K562 (cell line): Measurements from ENCODE around the gene MICAL2. TPM values are rescaled to one million over a fixed set of nuclear protein-coding genes. Genes with fewer than 3 reads are reported as not detected.

Experiments used
- ARNT ChIP-seq, 2 experiments: fragments of 450-650 bp; IDR thresholded peaks; 2 replicates each; pipeline ENCODE4 v1.6.1; 2016; ENCODE audit warnings: mild to moderate bottlenecking in 1 of 2
- CBFA2T3 ChIP-seq: fragments of 450-650 bp; IDR thresholded peaks from 2 replicates; pipeline ENCODE4 v1.6.1; 2017
- CCNT2 ChIP-seq: IDR thresholded peaks from 2 replicates; pipeline ENCODE4 v1.6.1; 2011; ENCODE audit warnings: borderline replicate concordance, low read depth, mild to moderate bottlenecking, moderate library complexity, mixed read lengths, low read length; ENCODE audit not compliant: insufficient read length; ENCODE audit errors: extremely low read depth
- CREB1 ChIP-seq, 2 experiments: sonication (generic) in 1 of 2; formaldehyde crosslinking in 1 of 2; IDR thresholded peaks; 2 replicates each; pipeline versions ENCODE4 v1.6.1 to v1.8.0; 2012 to 2022; ENCODE audit warnings: inconsistent platforms in 1 of 2, mild to moderate bottlenecking in 1 of 2, missing genetic modification reagents in 1 of 2, moderate library complexity in 1 of 2
- FOXA3 ChIP-seq, 2 experiments: fragments of 450-650 bp in 1 of 2; sonication (generic) in 1 of 2; formaldehyde crosslinking; IDR thresholded peaks in 1 of 2; conservative IDR thresholded peaks in 1 of 2; 2 replicates each; pipeline versions ENCODE4 v1.4.0 to v1.8.0; 2020 to 2022; ENCODE audit warnings: mild to moderate bottlenecking in 2 of 2, missing genetic modification reagents in 1 of 2
- GABPA ChIP-seq: fragments of 200-800 bp; sonication (Bioruptor generic); conservative IDR thresholded peaks from 2 replicates; pipeline ENCODE4 v1.6.1; 2016; ENCODE audit warnings: low read depth, missing genetic modification characterization, missing compliant biosample characterization
- HIVEP1 ChIP-seq: fragments of 250-450 bp; sonication (Bioruptor Pico); IDR thresholded peaks from 2 replicates; pipeline ENCODE4 v1.4.0; 2020; ENCODE audit warnings: mild to moderate bottlenecking
- NELFE ChIP-seq: IDR thresholded peaks from 2 replicates; pipeline ENCODE4 v1.6.1; 2011; ENCODE audit warnings: mild to moderate bottlenecking; ENCODE audit not compliant: insufficient read depth, insufficient read length
- NFATC3 ChIP-seq: fragments of 450-650 bp; IDR thresholded peaks from 2 replicates; pipeline ENCODE4 v1.6.1; 2017; ENCODE audit warnings: mild to moderate bottlenecking
- NFYB ChIP-seq: IDR thresholded peaks from 2 replicates; pipeline ENCODE4 v1.6.1; 2011; ENCODE audit warnings: mild to moderate bottlenecking, moderate library complexity; ENCODE audit not compliant: insufficient read length; ENCODE audit errors: extremely low read depth
- POLR3A ChIP-seq: IDR thresholded peaks from 2 replicates; pipeline ENCODE4 v1.6.1; 2011; ENCODE audit warnings: borderline replicate concordance, mild to moderate bottlenecking, moderate library complexity; ENCODE audit not compliant: insufficient read length, insufficient read depth; ENCODE audit errors: extremely low read depth
- RBFOX2 ChIP-seq: fragments of 200-400 bp; formaldehyde crosslinking; IDR thresholded peaks from 2 replicates; pipeline ENCODE4 v1.6.1; 2017; ENCODE audit warnings: low read depth, mild to moderate bottlenecking, low read length, moderate library complexity
- SMAD2 ChIP-seq: fragments of 150-350 bp; IDR thresholded peaks from 2 replicates; pipeline ENCODE4 v1.6.1; 2014; ENCODE audit warnings: low read depth, mild to moderate bottlenecking, low read length
- SMARCB1 ChIP-seq: IDR thresholded peaks from 2 replicates; pipeline ENCODE4 v1.6.1; 2011; ENCODE audit warnings: improper control_type of control experiment, low read depth; ENCODE audit not compliant: insufficient read length
- ZBTB7A ChIP-seq: IDR thresholded peaks from 2 replicates; pipeline ENCODE4 v1.6.1; 2011; ENCODE audit warnings: low read depth, mild to moderate bottlenecking, low read length, moderate library complexity, borderline replicate concordance; ENCODE audit not compliant: control insufficient read depth
- ZKSCAN8 ChIP-seq: fragments of 200-800 bp; sonication (Bioruptor generic); IDR thresholded peaks from 2 replicates; pipeline ENCODE4 v1.6.1; 2016; ENCODE audit warnings: missing genetic modification characterization, missing compliant biosample characterization
- ZNF24 ChIP-seq: fragments of 450-650 bp; IDR thresholded peaks from 2 replicates; pipeline ENCODE4 v1.6.1; 2016
- ZNF431 ChIP-seq: sonication (generic); formaldehyde crosslinking; IDR thresholded peaks from 2 replicates; pipeline ENCODE4 v1.8.0; 2022; ENCODE audit warnings: mild to moderate bottlenecking, missing genetic modification reagents
- polyA plus RNA-seq, 8 experiments: library from polyadenylated mRNA; depleted of rRNA in 4 of 8; stranded (reverse) in 5 of 8; unstranded in 3 of 8; fragments of >200 nt; fragmentation: Nextera tagmentation in 2 of 8; fragmentation: Illumina TruSeq in 1 of 8; extraction: Ambion mirVana in 2 of 8; extraction: Trizol in 1 of 8; gene quantifications; 2 replicates each; pipeline versions ENCODE4 v1.2.1 to v1.2.3, GENCODE V29; 2011 to 2014; ENCODE audit warnings: inconsistent platforms in 1 of 8, missing spikeins in 1 of 8
- total RNA-seq, 7 experiments: library from RNA; depleted of rRNA in 6 of 7; stranded (reverse); fragments of >200 nt in 6 of 7; fragmentation: Illumina TruSeq in 2 of 7; extraction: Trizol in 2 of 7; gene quantifications; 2 replicates each; pipeline versions ENCODE4 v1.2.1 to v1.2.3, GENCODE V29; 2011 to 2021; ENCODE audit warnings: low replicate concordance in 1 of 7
- TF ChIP-seq, protein P1 (sequence below): sonication (generic); formaldehyde crosslinking; IDR thresholded peaks from 2 replicates; pipeline ENCODE4 v1.8.1; 2023; ENCODE audit warnings: mild to moderate bottlenecking, missing genetic modification reagents
- TF ChIP-seq, protein P2 (sequence below): fragments of 250-450 bp; sonication (Bioruptor Pico); IDR thresholded peaks from 2 replicates; pipeline ENCODE4 v1.8.0; 2021; ENCODE audit warnings: moderate library complexity, mild to moderate bottlenecking, inconsistent platforms
- TF ChIP-seq, protein P3 (sequence below): fragments of 250-450 bp; sonication (Bioruptor Pico); IDR thresholded peaks from 2 replicates; pipeline ENCODE4 v1.8.0; 2022; ENCODE audit warnings: moderate library complexity, mild to moderate bottlenecking, inconsistent platforms
- TF ChIP-seq, protein P4 (sequence below): sonication (generic); formaldehyde crosslinking; IDR thresholded peaks from 2 replicates; pipeline ENCODE4 v1.9.0; 2022; ENCODE audit warnings: mild to moderate bottlenecking, missing genetic modification reagents

MICAL2 gene
- total and polyA plus RNA-seq, 9 of the 15 experiments (the other 6 are each of a cell fraction or from before 2014, with no cell fraction given), result 4.7 to 64.2 (median 33.6) TPM

DNA sequence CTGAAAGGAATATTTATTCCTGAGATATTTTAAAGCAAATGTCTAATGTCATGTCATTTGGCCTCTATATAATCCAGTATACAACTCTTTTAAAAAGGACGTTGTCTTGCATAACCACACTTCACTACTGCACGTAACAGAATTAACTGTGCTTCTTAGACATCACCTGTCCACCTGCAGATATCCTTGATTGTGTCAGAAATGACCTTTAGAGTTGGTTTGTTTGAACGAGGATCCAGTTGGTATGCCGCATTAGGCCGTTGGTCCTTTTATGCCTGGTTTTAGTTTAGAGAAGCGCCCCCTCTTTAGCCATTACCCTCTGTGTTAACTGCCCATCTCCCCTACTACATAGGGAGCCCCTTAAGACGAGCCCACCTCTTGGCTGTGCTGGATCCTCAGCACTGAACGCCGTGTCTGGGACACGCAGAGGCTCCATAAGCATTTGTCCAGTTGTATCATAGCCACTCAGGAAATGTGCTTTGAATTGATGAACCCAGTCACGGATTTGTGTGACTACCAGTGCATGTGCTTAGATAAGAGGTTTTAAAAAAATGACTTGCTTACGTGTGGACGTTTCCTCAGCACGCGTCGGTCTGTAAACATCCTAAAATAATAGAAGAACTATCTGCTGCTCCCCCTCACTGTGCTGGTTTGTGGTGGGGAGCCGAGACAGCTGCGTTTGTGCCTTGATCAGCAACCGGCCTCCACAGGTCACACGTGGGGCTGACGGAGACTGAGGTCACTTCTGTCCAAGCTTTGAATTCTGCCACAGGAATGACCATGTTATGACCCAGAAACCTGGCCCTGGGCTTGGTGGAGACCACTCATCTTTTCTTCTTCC is 4.0 kb downstream of the MICAL2 start (continued):
- TF ChIP-seq, protein P1, sequence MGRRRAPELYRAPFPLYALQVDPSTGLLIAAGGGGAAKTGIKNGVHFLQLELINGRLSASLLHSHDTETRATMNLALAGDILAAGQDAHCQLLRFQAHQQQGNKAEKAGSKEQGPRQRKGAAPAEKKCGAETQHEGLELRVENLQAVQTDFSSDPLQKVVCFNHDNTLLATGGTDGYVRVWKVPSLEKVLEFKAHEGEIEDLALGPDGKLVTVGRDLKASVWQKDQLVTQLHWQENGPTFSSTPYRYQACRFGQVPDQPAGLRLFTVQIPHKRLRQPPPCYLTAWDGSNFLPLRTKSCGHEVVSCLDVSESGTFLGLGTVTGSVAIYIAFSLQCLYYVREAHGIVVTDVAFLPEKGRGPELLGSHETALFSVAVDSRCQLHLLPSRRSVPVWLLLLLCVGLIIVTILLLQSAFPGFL (CRISPR knock-in tag), result no peak
- TF ChIP-seq ZNF24 (no peak), CREB1 (IDR thresholded peaks at IDR 0.05) (peak; percentile 78), CREB1 (CRISPR knock-in tag; IDR thresholded peaks at IDR 0.05) (peak; percentile 72; the same call in 1 of the 2 replicates), SMAD2 (no peak), RBFOX2 (0 out of 2 replicates have a peak, but pooled peaks have one; percentile 13), ARNT (IDR thresholded peaks at IDR 0.05) (0 out of 4 replicates have a peak, but pooled peaks of 1 of the 2 experiments have one; percentile 41), ZNF431 (CRISPR knock-in tag) (no peak), GABPA (tag) (no peak), CBFA2T3 (peak; percentile 92), HIVEP1 (CRISPR knock-in tag) (no peak), NFATC3 (no peak), POLR3A (no peak), FOXA3 (CRISPR knock-in tag; conservative IDR thresholded peaks at IDR 0.05 in 1 of 2, IDR thresholded peaks at IDR 0.05 in 1 of 2) (peak; percentile 86 to 93), ZKSCAN8 (peak; percentile 76; the same call in 1 of the 2 replicates), ZBTB7A (no peak), NELFE (no peak), NFYB (no peak), CCNT2 (no peak), SMARCB1 (no peak)
- TF ChIP-seq, protein P2, sequence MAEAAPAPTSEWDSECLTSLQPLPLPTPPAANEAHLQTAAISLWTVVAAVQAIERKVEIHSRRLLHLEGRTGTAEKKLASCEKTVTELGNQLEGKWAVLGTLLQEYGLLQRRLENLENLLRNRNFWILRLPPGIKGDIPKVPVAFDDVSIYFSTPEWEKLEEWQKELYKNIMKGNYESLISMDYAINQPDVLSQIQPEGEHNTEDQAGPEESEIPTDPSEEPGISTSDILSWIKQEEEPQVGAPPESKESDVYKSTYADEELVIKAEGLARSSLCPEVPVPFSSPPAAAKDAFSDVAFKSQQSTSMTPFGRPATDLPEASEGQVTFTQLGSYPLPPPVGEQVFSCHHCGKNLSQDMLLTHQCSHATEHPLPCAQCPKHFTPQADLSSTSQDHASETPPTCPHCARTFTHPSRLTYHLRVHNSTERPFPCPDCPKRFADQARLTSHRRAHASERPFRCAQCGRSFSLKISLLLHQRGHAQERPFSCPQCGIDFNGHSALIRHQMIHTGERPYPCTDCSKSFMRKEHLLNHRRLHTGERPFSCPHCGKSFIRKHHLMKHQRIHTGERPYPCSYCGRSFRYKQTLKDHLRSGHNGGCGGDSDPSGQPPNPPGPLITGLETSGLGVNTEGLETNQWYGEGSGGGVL (CRISPR knock-in tag), result no peak
- TF ChIP-seq, protein P3, sequence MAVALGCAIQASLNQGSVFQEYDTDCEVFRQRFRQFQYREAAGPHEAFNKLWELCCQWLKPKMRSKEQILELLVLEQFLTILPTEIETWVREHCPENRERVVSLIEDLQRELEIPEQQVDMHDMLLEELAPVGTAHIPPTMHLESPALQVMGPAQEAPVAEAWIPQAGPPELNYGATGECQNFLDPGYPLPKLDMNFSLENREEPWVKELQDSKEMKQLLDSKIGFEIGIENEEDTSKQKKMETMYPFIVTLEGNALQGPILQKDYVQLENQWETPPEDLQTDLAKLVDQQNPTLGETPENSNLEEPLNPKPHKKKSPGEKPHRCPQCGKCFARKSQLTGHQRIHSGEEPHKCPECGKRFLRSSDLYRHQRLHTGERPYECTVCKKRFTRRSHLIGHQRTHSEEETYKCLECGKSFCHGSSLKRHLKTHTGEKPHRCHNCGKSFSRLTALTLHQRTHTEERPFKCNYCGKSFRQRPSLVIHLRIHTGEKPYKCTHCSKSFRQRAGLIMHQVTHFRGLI (CRISPR knock-in tag), result no peak
- TF ChIP-seq, protein P4, sequence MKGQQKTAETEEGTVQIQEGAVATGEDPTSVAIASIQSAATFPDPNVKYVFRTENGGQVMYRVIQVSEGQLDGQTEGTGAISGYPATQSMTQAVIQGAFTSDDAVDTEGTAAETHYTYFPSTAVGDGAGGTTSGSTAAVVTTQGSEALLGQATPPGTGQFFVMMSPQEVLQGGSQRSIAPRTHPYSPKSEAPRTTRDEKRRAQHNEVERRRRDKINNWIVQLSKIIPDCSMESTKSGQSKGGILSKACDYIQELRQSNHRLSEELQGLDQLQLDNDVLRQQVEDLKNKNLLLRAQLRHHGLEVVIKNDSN (CRISPR knock-in tag), result peak; percentile 55; the same call in 1 of the 2 replicates
